HG03196 (cell line): ENCODE results near the gene MS4A7.

ENCODE experiments used
- ATAC-seq: cut with Tn5 transposase; IDR thresholded peaks from one replicate; pipeline ENCODE4 v1.9.1; 2021; ENCODE audit not compliant: unreplicated experiment

Gene MS4A7

GRCh38 chr11:60370811-60371298, 7.5 kb upstream of the MS4A7 start:
- no peak for ATAC-seq

GRCh38 chr11:60371386-60371785, 6.9 kb upstream of the MS4A7 start:
- ATAC-seq, result no peak

GRCh38 chr11:60371854-60372253, 6.5 kb upstream of the MS4A7 start:
- no peak for ATAC-seq

- ATAC-seq, result no peak
These were observed 5.6 kb upstream of the MS4A7 start for GRCh38 chr11:60372767-60373166.

GRCh38 chr11:60375316-60375715, 3.0 kb upstream of the MS4A7 start:
- no peak for ATAC-seq

GRCh38 chr11:60376601-60377000, 1.7 kb upstream of the MS4A7 start:
- ATAC-seq, result no peak

GRCh38 chr11:60377401-60378136, 763 bp upstream of the MS4A7 start:
- ATAC-seq, result no peak

GRCh38 chr11:60389279-60389910, 11.1 kb downstream of the MS4A7 start:
- ATAC-seq, result peak; percentile 77

- ATAC-seq, result no peak
These were observed 12.1 kb downstream of the MS4A7 start for GRCh38 chr11:60390419-60390818.

GRCh38 chr11:60392361-60392760, 14.0 kb downstream of the MS4A7 start:
- no peak for ATAC-seq

GRCh38 chr11:60393016-60393415, 14.7 kb downstream of the MS4A7 start:
- ATAC-seq, result no peak

- no peak for ATAC-seq
These were observed 16.5 kb downstream of the MS4A7 start for GRCh38 chr11:60394666-60395380.

GRCh38 chr11:60396382-60396781, 18.1 kb downstream of the MS4A7 start, which contains the start of gene MS4A14:
Gene MS4A14, plus strand, starts transcription at chr11:60396459. Its CDS starts 120 bp downstream, at chr11:60396579.
- ATAC-seq, result no peak

- no peak for ATAC-seq
These were observed 18.5 kb downstream of the MS4A7 start for GRCh38 chr11:60396799-60397198.

- ATAC-seq, result no peak
These were observed 41.7 kb downstream of the MS4A7 start for GRCh38 chr11:60420015-60420414.

GRCh38 chr11:60422609-60423008, 44.3 kb downstream of the MS4A7 start:
- ATAC-seq, result no peak

GRCh38 chr11:60428517-60428916, 50.2 kb downstream of the MS4A7 start:
- ATAC-seq, result no peak

- ATAC-seq, result no peak
These were observed 50.9 kb downstream of the MS4A7 start, which contains the start of gene MS4A5 for GRCh38 chr11:60429272-60429671. Gene MS4A5, plus strand, starts transcription at chr11:60429572. Its CDS starts 103 bp downstream, at chr11:60429675.

- no peak for ATAC-seq
These were observed 52.9 kb downstream of the MS4A7 start for GRCh38 chr11:60431251-60431650.

GRCh38 chr11:60433401-60433800, 55.1 kb downstream of the MS4A7 start:
- no peak for ATAC-seq
